Measurements from ENCODE around the gene IFIT3.

DNA sequence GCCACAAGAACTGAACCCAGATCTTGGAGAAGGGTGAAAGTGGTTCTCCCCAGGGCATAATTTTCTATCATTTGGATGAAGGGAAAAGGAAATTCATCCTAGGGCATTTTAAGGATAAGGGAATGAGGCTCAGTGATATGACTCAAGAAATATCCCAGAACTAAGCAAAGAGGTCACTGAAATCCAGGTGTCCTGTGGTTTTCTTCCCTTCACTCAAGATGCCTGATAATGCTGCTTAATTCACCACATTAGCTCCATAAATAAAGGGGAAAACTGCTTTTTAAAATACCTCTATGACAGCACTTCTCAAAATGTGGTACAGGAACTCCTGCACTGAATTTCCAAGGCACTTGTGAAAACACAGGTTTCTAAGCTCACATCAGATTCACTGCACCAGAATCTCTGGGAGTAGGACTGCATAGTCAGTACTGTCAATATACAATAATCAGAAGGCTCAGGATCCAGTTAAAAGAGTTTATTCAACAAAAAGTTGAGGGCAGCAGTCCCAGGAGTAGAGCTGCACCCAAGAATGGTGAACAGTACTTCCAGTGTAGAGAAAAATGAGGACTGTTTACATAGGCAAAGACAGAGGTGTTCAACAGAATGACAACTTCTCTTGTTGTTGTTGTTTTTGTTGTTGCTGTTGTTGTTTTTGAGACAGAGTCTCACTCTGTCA is 2.9 kb downstream of the IFIT3 start:
- TF ChIP-seq, protein P1, sequence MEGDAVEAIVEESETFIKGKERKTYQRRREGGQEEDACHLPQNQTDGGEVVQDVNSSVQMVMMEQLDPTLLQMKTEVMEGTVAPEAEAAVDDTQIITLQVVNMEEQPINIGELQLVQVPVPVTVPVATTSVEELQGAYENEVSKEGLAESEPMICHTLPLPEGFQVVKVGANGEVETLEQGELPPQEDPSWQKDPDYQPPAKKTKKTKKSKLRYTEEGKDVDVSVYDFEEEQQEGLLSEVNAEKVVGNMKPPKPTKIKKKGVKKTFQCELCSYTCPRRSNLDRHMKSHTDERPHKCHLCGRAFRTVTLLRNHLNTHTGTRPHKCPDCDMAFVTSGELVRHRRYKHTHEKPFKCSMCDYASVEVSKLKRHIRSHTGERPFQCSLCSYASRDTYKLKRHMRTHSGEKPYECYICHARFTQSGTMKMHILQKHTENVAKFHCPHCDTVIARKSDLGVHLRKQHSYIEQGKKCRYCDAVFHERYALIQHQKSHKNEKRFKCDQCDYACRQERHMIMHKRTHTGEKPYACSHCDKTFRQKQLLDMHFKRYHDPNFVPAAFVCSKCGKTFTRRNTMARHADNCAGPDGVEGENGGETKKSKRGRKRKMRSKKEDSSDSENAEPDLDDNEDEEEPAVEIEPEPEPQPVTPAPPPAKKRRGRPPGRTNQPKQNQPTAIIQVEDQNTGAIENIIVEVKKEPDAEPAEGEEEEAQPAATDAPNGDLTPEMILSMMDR (IDR thresholded peaks at IDR 0.05), result no peak
- TF ChIP-seq EZH2 (IDR thresholded peaks at IDR 0.05), result no peak

Measured in neural progenitor cell (in vitro differentiated cells).